Daoy (cell line): ENCODE results near the gene KLHL3. TPM values are rescaled to one million over a fixed set of nuclear protein-coding genes. Genes with fewer than 3 reads are reported as not detected.

Source experiments
- DNase-seq: peaks from one replicate; pipeline ENCODE4 v3.0.0-alpha.2; 2015; ENCODE audit warnings: low read depth
- total RNA-seq: library from RNA; depleted of rRNA; stranded (reverse); fragments of >200 nt; shearing (Covaris generic); gene quantifications from 2 replicates; pipeline ENCODE4 v1.2.3, GENCODE V29; 2014

Gene KLHL3
- total RNA-seq, 1 experiment from 2014 or later, result 0.80 TPM

- no peak for DNase-seq
Observed at GRCh38 chr5:137708796-137709559, 26.9 kb downstream of the KLHL3 start.

DNA sequence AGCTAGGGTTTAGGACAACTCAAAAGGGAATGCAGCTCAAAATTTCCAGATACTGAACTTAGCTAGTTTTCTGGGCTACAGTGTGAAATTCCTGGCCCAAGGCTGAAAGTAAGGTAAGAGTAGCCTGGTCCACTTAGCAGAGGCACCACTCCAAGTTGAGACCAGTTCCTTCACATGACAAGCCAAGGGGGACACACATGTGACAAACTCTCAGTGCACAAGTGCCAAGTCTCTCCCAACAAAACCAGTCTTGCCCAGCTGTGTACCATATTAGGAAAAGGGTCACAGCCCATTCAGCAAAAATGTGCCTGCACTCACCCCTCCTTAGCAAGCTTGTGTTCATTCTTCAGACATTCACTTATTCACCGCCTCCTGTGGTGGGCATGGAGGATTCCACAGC lies 27.8 kb downstream of the KLHL3 start:
- no peak for DNase-seq

GRCh38 chr5:137706841-137707240 lies 29.0 kb downstream of the KLHL3 start:
- no peak for DNase-seq

DNA sequence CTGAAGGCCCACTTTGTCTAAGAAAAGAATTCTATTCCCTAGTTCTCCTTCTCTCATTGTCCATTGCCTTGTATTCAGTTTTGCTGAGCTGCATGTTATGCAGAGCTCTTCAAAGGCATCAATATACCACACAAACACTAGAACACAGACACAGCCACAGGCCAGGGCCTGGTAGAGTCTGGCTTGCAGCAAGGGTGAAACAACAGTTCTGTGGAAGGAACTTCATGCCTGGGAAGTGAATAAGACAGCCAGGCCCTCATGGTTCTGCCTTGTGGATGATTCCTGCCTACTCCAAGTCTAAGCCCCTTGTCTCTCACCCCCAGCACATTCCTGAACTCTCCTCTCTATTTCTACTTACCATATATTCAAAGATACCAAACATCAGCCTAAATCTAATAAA lies 30.8 kb downstream of the KLHL3 start:
- no peak for DNase-seq

DNA sequence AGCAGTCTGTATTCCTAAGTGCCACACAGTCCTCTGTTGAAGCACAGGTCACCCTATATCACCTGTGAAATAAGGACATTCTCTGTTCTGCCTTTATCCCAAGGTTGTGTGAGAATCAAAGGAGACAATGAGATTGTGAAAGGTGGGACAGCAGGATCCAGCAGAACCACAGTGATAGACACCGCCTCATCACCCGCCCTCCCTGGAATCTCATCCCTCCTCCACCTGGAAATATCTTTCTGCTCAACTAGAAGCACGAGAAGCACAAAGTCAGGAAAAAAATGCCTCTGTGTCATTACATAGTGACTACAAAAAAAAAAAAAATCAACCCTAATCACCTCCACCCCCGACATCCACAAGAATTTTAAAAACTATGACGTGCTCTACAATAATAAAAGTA lies 32.3 kb downstream of the KLHL3 start:
- DNase-seq, result no peak

DNA sequence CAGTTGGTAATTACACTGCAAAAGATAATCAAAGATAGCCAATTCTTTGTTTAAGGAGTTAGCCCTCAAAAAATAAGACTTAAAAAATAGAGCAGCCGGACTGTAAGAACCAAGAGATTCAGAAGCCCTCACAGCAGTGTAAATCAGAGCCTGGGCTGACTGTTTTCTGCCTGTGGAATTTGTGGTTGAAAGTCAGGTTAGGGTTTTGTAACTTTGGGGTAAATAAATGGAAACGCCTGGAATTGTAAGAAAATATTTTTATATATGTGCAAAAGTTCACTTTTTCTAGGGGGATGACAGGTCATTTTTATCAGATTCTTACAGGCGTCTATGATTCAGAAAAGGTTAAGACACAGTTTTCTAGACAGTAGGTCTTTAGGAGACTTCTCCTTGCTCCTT lies 35.6 kb downstream of the KLHL3 start:
- DNase-seq, result no peak

DNA sequence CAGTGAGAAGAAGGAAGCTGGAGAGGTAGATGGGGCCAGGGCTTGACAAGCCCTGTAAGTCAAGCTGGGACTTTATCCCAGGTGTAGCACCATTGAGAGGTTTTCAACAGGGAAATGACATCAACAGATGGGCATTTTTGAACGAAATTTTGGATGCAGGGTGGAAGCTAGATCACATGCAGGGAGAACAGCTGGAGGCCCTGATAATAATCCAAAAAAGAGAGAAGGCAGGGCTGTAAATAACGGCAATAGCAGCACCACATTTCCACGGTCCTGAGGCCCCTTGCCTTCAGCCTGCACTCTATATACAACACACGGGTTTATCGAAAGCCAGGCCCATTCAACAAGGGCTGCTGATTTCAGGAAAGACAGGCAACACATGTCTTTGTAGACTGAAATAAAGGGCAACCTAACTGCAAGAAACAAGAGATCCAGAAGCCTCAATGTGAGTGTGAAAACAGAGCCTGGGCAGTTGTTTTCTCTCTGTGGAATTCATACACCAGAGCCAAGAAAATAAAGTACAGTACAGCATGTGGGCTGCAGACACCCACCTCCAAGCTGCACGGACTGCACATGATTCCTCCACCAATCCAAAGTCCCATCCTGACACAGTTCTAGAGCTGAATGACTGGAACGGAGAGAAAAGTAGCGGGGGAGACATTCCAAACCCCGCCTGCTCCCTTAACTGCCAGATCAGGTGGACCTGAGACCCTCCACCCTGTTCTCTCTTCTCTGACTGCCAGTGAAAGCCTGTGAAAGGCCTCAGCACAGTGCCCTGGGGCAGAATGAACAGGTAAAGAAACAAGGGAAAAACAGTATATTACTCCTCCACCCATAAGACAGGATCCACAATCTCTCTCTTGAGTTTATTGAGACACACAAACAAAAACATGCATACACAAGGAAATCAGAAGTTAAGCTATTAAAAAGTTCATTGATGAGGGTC lies 36.3 kb downstream of the KLHL3 start:
- no peak for DNase-seq

- DNase-seq, result peak; percentile 27
Observed at GRCh38 chr5:137696481-137696880, 39.4 kb downstream of the KLHL3 start.

DNA sequence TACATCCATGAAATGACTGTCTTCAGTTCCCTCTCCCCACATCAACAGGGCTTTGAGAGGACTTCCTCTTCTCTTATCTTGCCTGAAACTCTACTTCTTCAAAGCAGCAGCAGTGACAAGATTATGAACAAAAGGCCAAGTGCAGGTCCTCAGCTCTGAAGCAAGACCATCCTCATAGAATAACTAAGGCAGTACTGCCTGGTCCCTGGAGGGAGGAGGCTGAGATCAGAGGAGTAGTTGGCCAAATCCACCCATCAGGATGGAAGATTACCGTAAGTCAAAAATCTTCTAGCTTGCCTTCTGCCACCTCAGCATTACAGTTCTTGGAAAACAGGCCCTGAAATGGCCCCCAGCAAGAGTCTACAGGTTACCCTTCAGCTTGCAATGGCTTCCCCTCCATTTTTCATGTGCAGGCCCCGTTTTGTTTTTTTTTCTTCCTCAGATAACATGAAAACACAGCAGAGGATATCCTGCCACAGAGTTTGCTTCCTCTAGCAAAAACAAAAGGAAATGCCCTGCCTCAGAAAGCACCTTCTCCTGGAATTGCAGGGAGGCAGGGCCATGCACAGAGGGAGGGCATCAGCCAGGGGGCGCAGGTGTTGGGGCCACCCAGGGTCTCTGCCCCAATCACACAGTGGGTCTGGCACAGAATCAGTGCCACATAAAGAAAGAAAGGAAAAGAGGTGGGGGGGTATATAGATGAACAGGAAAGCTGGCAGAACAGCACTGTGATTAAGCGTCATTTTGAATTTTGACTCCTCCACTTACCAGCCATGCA lies 40.0 kb downstream of the KLHL3 start:
- no peak for DNase-seq

DNA sequence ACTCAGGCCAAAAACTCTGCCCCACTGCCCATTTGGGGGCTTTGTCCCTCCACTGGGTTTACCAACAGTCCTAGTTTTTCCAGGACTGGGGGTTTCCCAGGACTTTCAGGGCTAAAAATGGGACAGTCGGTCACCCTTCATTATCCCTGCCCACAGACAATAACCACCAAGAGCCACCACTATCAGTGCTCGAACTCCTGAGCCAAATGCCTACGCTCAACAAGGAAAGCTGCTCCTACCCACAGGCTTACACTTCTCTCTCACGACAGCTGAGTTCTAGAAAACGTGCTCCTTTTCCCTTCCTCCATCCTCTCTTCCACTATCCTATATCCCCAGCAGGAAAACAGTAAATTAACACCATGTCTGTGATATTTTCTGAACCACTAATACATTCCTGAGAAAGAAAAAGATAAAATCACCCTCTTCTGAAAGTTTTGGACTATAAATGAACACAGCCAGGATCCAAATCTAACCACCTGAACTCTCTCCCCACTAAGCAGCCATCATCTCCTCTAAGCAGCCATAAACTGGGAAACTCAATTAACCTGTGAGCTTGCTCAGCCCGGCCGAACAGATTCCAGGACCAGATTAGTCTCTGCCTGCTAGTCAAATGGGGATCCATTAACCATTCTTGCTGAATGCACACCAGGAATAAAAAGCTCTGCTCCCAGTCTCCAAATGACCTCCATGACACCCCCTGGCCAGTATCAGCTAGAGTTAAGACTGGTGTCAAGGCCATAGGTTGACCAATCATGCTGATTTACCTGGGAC lies 41.8 kb downstream of the KLHL3 start:
- no peak for DNase-seq

GRCh38 chr5:137693307-137693950 lies 42.5 kb downstream of the KLHL3 start:
- no peak for DNase-seq

DNA sequence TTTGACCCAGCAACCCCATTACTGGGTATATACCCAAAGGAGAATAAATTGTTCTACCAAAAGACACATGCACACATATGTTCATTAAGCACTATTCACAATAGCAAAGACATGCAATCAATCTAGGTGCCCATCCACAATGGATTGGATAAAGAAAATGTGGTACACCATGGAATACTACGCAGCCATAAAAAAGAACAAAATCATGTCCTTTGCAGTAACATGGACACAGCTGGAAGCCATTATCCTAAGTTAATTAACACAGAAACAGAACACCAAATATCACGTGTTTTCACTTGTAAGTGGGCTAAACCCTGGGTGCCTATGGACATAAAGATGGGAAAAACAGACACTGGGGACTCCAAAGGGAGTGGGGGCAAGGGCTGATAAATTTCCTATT lies 46.6 kb downstream of the KLHL3 start:
- DNase-seq, result no peak

DNA sequence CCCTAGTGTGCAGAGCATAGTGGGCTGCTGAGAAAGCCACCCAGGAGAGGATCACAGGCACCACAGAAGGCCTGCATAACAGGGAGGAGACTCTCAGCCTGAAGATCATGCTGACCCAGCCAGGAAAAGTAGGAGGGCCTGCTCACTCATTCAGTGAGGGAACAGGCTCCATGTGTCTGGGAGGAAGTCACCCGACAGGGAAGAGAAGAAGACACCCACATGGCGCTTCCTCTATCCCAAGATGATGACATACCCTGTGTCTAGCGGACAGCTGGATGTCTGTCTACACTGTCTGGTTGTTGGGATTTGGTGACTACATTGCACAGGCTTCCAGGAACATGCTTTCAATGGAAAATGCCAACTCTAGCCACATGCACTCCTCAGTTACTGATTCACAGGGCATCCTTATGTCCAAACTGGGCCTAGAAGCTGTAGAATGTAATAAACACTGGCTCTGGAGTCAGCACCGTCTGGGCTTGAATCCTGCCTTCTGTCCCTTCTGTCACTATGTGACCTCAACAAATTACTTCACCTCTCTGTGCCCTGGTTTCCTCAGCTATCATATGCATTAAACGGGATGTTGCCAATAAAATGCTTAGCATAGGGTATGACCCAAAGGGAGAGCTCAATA lies 47.6 kb downstream of the KLHL3 start:
- no peak for DNase-seq

DNA sequence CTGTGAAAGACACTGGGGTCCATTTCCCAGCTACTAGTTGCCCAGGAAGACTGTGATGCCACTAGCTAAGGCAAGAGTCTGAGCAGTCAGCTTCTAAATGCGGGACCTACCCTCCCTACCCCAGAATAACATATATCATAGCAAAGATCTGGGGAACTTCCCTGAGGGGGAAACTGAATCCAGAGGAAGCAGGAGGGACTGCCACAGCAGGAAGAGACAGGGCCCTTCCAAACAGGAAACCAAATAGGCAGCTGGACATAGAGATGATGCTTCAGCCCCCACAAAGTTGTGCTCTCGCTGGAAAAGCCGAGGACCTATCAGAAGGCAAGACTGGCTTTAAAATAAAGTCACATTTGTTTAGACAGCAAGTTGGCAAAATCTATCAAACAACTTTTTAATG lies 51.1 kb downstream of the KLHL3 start:
- no peak for DNase-seq

GRCh38 chr5:137681191-137681590 lies 54.7 kb downstream of the KLHL3 start:
- DNase-seq, result no peak

GRCh38 chr5:137679910-137680309 lies 56.0 kb downstream of the KLHL3 start:
- no peak for DNase-seq

- DNase-seq, result no peak
Observed at GRCh38 chr5:137679195-137679594, 56.7 kb downstream of the KLHL3 start.

DNA sequence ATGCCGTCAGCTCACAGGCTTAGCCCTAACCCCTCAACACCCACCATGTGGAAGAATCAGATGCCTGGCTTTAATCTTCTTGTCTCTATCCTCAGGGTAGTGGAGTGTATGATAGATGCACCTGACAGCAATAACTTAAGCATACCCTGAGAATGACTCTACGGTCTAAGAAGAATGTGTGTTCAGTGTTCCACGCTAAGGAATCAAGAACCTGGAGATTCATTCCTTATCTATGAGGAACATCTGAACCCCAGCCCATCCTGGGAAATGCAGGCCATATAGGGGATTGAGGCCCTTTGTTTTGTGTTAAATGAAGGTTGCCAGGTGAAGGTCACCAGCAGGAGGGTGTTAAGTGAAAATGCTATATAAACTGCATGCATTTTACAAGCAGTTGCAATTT lies 63.0 kb downstream of the KLHL3 start:
- no peak for DNase-seq

GRCh38 chr5:137672001-137672400 lies 63.9 kb downstream of the KLHL3 start:
- no peak for DNase-seq

DNA sequence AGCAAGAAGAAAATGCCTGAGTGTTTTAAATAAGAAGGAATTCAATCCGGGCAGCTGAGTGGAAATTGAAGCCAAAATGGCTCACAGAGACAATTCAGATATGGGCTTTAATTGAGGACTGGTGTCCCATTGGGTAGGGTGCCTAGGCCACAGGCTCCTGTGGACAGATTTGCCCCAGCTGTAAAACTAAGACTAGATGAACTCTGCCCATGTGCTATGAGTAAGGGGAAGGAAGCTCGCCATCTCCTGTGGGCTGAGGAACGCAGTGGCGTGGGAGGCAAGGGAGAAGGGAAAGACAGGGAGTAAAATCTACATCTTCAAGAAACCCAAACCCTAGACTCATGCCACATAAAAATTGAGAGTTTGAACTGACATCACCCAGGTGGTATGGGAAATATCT lies 66.1 kb downstream of the KLHL3 start:
- no peak for DNase-seq
